Mucosa of stomach (tissue), 1 donor: Measurements from ENCODE around the gene ASB10.
A peak's percentile ranks its signal among the peaks of the same experiment; 100 is the strongest.

Experiments
- H3K27me3 ChIP-seq: one replicate; pipeline ENCODE4 v1.7.0; 2013; ENCODE audit warnings: mild to moderate bottlenecking, low read length; ENCODE audit not compliant: control insufficient read depth, insufficient read depth
- H3K36me3 ChIP-seq: one replicate; pipeline ENCODE4 v1.7.0; 2013; ENCODE audit warnings: low read length; ENCODE audit not compliant: control insufficient read depth, insufficient read depth
- H3K4me1 ChIP-seq: one replicate; pipeline ENCODE4 v1.7.0; 2013; ENCODE audit warnings: mild to moderate bottlenecking, low read length; ENCODE audit not compliant: control insufficient read depth, insufficient read depth
- H3K4me3 ChIP-seq: one replicate; pipeline ENCODE4 v1.7.0; 2013; ENCODE audit warnings: low read length
- H3K9ac ChIP-seq: one replicate; pipeline ENCODE4 v1.7.0; 2013; ENCODE audit warnings: mild to moderate bottlenecking, low read length, moderate library complexity
- H3K9me3 ChIP-seq: one replicate; pipeline ENCODE4 v1.7.0; 2013; ENCODE audit warnings: mild to moderate bottlenecking, low read length, moderate library complexity; ENCODE audit not compliant: control insufficient read depth
- donor health status: Pancreatic carcinoma.

Gene ASB10

GRCh38 chr7:151186640-151187408, at the start of gene ASB10:
TSS of gene ASB10 (minus strand) at chr7:151187250. CDS start at chr7:151187130, 120 bp downstream.
- Histone ChIP-seq H3K36me3 (no peaks in the 10 kb centered on the region), H3K27me3 (peaks cover 7% of the 10 kb centered on the region), H3K4me3 (no peak within 1 kb of the TSS), H3K9ac (no peak within 1 kb of the TSS), H3K9me3 (no peaks in the 10 kb centered on the region), H3K4me1 (no peaks in the 10 kb centered on the region)

DNA sequence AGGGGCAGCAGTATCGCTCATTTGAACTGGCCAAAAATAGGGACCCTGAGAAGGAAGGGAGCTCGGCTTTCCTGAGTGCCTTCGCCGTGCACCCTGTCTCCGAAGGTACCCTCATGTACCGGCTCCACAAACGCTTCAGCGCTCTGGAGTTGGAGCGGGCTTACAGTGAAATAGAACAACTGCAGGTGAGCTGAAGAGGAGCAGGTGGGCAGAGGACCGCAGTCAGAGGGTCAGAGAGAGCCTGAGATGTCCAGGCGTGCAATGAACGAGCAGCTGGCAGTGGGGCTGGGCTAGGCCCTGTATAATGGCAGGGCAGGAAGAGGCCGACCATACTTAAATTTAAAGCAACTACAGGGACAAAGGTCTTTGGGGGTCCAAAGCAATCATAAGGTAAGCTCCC, 49.4 kb upstream of the ASB10 start:
- Histone ChIP-seq H3K9ac (no peak overlapping the region), H3K36me3 (peaks cover 7% of the 10 kb centered on the region)

GRCh38 chr7:151235091-151235787, 48.2 kb upstream of the ASB10 start:
- Histone ChIP-seq H3K4me1 (peaks cover 15% of the 10 kb centered on the region), H3K27me3 (no peaks in the 10 kb centered on the region), H3K36me3 (peaks cover 7% of the 10 kb centered on the region), H3K4me3 (no peak overlapping the region), H3K9ac (no peak overlapping the region), H3K9me3 (no peaks in the 10 kb centered on the region)

More for the DNA sequence above, 49.4 kb upstream of the ASB10 start:
- Histone ChIP-seq H3K4me1 (peaks cover 15% of the 10 kb centered on the region), H3K4me3 (no peak overlapping the region), H3K27me3 (no peaks in the 10 kb centered on the region), H3K9me3 (no peaks in the 10 kb centered on the region)

GRCh38 chr7:151233804-151234203, 46.8 kb upstream of the ASB10 start:
- Histone ChIP-seq H3K4me3 (no peak overlapping the region), H3K36me3 (peaks cover 7% of the 10 kb centered on the region), H3K9ac (peak overlapping the region; percentile 79), H3K27me3 (no peaks in the 10 kb centered on the region), H3K4me1 (peaks cover 15% of the 10 kb centered on the region), H3K9me3 (no peaks in the 10 kb centered on the region)

- Histone ChIP-seq H3K4me1 (peaks cover 20% of the 10 kb centered on the region), H3K9ac (peak overlapping the region; percentile 79), H3K4me3 (peak overlapping the region; percentile 43), H3K27me3 (no peaks in the 10 kb centered on the region), H3K36me3 (peaks cover 7% of the 10 kb centered on the region), H3K9me3 (no peaks in the 10 kb centered on the region)
Observed at GRCh38 chr7:151232917-151233701, 46.1 kb upstream of the ASB10 start.

DNA sequence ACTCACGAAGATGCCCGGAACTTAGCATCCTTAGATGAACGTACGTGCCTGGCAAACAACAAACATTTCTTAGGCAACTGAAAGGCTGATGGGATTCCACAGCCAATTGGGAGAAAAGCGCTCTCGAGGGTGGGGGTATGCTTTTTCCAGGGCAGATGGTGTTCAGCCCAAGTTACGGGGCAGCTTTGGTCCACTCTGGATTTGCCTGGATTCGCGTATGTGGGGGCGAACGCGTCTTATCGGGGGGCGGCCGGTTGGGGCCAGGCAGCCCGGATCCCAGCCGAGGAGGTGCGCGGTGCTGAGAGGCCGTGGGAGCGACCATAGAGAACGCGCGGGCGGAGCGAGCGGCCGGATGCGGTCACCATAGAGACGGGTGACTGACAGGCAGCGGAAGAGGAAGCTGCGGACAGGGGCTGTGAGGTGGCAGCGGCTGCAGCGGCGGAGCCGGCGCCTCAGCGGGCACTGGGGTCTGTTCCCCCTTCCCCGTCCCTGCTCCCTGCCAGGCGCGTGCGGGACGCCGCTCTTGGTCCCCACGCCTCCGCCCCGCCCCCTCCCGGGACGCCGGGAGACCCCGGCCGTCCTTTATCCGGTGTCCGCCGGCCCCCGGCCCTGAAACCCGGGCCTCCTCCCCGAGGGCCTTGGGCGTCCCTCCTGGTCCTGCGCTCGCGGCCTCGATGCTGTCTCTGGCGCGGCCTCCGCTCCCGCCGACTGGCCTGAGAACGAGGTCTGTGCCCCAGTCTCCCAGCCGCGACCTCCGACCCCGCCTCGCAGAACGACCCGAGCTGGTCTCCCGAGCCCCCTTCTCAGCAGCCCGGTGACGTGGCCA, 45.3 kb upstream of the ASB10 start, which contains the start of gene CHPF2:
TSS of gene CHPF2 (plus strand) at position 393 of the 826 bp plus-strand sequence. CDS start 1,529 bp downstream, outside the sequence.
- no peaks in the 10 kb centered on the region for H3K36me3 ChIP-seq
- H3K4me1 ChIP-seq: peaks cover 24% of the 10 kb centered on the region
- no peaks in the 10 kb centered on the region for H3K27me3 ChIP-seq
- H3K9ac ChIP-seq: peak within 1 kb of the TSS; percentile 79
- H3K9me3 ChIP-seq: no peaks in the 10 kb centered on the region
- H3K4me3 ChIP-seq: peak within 1 kb of the TSS; percentile 43

DNA sequence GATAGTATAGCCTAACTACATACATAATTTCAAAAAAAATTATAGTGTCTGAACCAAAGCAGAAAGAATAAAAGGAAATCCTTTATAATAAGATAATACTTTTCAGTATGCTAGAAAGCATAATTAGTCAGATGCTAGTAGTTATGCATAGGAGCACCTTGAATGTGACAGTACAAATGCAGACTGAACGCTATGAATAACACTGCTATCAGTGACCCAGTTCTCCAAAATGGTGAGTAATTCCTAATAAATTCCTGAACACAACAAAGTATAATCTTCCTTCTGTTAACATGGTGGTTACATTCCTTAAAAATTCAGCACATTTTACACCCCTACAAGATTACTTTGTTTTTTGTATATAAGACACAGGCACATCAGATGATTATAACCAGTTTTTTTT, 44.0 kb upstream of the ASB10 start:
- no peak overlapping the region for H3K9ac ChIP-seq

GRCh38 chr7:151229249-151229648, 42.2 kb upstream of the ASB10 start:
- H3K9me3 ChIP-seq: no peaks in the 10 kb centered on the region
- no peak overlapping the region for H3K4me3 ChIP-seq
- H3K27me3 ChIP-seq: no peaks in the 10 kb centered on the region
- H3K36me3 ChIP-seq: no peaks in the 10 kb centered on the region
- H3K9ac ChIP-seq: no peak overlapping the region
- H3K4me1 ChIP-seq: peaks cover 31% of the 10 kb centered on the region

More for the DNA sequence above, 44.0 kb upstream of the ASB10 start:
- H3K4me3 ChIP-seq: no peak overlapping the region
- peaks cover 28% of the 10 kb centered on the region for H3K4me1 ChIP-seq
- H3K27me3 ChIP-seq: no peaks in the 10 kb centered on the region
- no peaks in the 10 kb centered on the region for H3K36me3 ChIP-seq
- H3K9me3 ChIP-seq: no peaks in the 10 kb centered on the region

DNA sequence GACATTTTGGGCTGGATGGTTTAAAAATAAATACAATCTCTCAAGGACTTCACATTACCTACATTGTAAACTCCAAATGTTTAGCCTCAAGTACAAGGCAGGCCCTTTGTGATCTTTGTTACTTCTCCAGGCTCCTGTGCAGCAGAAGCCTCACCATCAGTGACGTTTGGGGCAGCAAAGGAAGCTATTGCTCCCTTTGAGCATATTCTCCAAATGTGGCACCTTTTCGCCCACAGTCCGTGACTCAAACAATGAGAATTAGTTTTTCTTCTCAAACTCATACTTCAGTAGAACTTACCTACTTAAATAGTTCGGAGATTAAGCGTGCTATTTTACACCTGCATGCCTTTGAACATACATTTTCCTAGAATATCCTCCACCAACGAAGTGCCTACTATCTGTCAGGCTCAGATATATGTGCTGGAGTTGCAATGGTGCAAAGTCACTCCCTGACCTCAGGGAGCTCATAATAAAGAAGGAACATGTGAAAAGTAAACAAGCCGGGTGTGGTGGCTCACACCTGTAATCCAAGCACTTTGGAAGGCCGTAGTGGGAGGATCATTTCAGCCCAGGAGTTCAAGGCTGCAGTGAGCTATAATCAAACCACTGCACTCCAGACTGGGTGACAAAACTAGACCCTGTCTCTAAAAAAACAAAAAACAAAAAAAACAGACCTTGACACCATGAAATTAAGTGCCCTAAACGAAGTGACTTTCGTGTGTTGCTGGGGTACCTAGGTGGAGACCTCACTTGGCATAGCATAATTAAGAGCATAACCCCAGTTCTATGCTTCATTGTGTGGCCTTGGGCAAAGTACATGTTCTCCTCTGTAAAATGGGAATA, 41.2 kb upstream of the ASB10 start:
- Histone ChIP-seq H3K4me1 (peaks cover 22% of the 10 kb centered on the region), H3K9ac (peak overlapping the region; percentile 30), H3K4me3 (no peak overlapping the region)

GRCh38 chr7:151226875-151227782, 40.1 kb upstream of the ASB10 start, which contains the start of gene ABCF2:
TSS of gene ABCF2 (minus strand) at chr7:151227205. CDS start at chr7:151226458, 747 bp downstream.
- no peaks in the 10 kb centered on the region for H3K9me3 ChIP-seq
- H3K9ac ChIP-seq: peak within 1 kb of the TSS; percentile 71
- no peaks in the 10 kb centered on the region for H3K27me3 ChIP-seq
- H3K4me1 ChIP-seq: peaks cover 22% of the 10 kb centered on the region
- H3K36me3 ChIP-seq: no peaks in the 10 kb centered on the region
- peak within 1 kb of the TSS; percentile 32 for H3K4me3 ChIP-seq

More for the DNA sequence above, 41.2 kb upstream of the ASB10 start:
- Histone ChIP-seq H3K27me3 (no peaks in the 10 kb centered on the region), H3K9me3 (no peaks in the 10 kb centered on the region), H3K36me3 (no peaks in the 10 kb centered on the region)
